ENCODE results near the gene SORCS2. TPM values are rescaled to one million over a fixed set of nuclear protein-coding genes. Genes with fewer than 3 reads are reported as not detected.

Gene SORCS2
- total and polyA plus RNA-seq, 4 donors, result 0.05 to 8.4 (median 1.8) TPM

DNA sequence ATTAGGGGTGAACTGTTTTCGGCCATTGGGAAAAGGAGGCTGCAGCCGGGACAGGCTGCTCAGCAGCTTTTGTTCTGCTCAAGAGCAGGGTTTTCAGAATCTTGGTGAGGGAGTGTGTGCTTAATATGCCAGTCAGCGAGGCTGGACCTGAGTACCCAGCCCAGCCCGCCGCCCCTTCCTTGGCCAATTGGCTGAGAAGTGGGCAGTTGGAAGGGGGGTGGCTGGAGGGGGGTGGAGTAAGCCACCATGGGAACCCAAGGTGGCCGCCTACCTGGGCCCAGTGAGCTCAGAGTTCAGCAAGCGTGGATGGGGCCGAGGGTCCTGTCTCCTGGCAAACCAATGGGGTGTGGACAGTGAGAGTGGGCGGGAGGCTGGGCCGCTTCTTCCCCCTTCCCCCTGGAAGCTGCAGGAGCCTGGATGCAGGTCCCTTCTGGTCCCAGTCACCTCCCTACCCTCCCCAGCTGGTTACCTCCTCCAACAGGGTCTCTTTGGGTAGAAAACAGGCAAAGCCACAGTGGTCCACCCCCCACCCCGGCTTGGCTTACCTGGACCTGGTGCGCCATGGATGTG, 52.5 kb downstream of the SORCS2 start:
- 87 to 92% methylated on average over 12 of the region's 12 CpGs for WGBS, 2 donors
- H3K4me3 ChIP-seq (ENCODE audit: low read length in 2 of 2), result no peak overlapping the region
- no peak overlapping the region for H3K27ac ChIP-seq (ENCODE audit: low read depth in 1 of 2, low read length in 2 of 2)
- no peaks in the 10 kb centered on the region for H3K27me3 ChIP-seq (ENCODE audit: control insufficient read depth in 1 of 2, insufficient read depth in 2 of 2, low read length in 1 of 2)
- no peaks in the 10 kb centered on the region for H3K9me3 ChIP-seq (ENCODE audit: control insufficient read depth, low read length)
- intact Hi-C loops (cut with DNase I), result no loop called here
- H3K4me1 ChIP-seq (ENCODE audit: control insufficient read depth in 1 of 2, insufficient read depth in 2 of 2, low read length in 2 of 2), result no peaks in the 10 kb centered on the region
- DNase-seq, result no peak
- ATAC-seq (ENCODE audit: low FRiP score), result no peak
- no peaks in the 10 kb centered on the region for H3K36me3 ChIP-seq (ENCODE audit: control insufficient read depth in 1 of 2, insufficient read depth in 2 of 2, low read length in 1 of 2)

DNA sequence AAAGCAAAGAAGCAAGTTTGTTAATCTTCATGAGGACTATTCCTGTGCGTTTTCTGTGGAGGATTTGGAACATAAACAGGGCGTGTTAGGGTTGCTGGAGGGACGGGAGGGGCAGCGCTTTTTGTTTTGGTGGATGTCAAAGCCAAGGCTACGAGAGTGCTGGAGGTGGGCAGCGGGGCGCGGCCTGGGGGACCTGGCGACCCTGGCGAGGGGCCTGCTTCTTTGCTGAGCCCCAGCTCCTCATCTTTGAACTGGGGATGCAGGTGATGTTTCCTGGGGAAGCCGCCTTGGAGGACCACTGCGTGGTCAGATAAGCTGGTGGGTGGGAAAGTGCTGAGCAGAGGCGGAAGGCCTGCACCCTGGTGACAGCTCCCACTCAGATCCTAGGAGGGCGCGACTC, 55.2 kb downstream of the SORCS2 start:
- intact Hi-C loops (cut with DNase I), result no loop called here
- Histone ChIP-seq H3K4me1 (ENCODE audit: control insufficient read depth in 1 of 2, insufficient read depth in 2 of 2, low read length in 2 of 2) (no peaks in the 10 kb centered on the region), H3K27ac (ENCODE audit: low read depth in 1 of 2, low read length in 2 of 2) (no peak overlapping the region), H3K4me3 (ENCODE audit: low read length in 2 of 2) (no peak overlapping the region), H3K27me3 (ENCODE audit: control insufficient read depth in 1 of 2, insufficient read depth in 2 of 2, low read length in 1 of 2) (no peaks in the 10 kb centered on the region), H3K36me3 (ENCODE audit: control insufficient read depth in 1 of 2, insufficient read depth in 2 of 2, low read length in 1 of 2) (no peaks in the 10 kb centered on the region), H3K9me3 (ENCODE audit: control insufficient read depth, low read length) (no peaks in the 10 kb centered on the region)
- DNase-seq (no peak), ATAC-seq (ENCODE audit: low FRiP score) (no peak)
- WGBS, 2 donors, result 95% methylated on average over 15 of the region's 15 CpGs

DNA sequence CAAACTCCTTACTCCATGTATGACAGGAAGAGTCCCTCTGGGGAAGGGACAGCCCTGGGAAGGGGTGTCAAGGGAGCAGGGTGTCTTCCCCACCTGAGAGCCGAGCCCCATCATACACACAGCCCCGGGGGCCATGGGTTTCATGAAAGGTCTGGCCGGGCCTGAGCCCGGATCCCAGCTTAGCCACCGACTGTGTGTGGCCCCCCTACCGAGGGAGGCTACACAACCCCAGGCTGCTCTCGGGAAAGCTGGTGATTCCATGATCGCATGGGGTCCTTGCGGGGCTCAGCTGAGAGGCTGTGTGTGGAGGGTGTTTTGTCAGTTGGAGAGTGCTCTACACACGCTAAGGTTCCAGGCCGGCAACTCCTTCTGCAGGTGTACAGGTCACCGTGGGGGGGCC, 55.6 kb downstream of the SORCS2 start:
- Histone ChIP-seq H3K4me3 (ENCODE audit: low read length in 2 of 2) (no peak overlapping the region), H3K27me3 (ENCODE audit: control insufficient read depth in 1 of 2, insufficient read depth in 2 of 2, low read length in 1 of 2) (no peaks in the 10 kb centered on the region), H3K27ac (ENCODE audit: low read depth in 1 of 2, low read length in 2 of 2) (no peak overlapping the region), H3K36me3 (ENCODE audit: control insufficient read depth in 1 of 2, insufficient read depth in 2 of 2, low read length in 1 of 2) (no peaks in the 10 kb centered on the region), H3K9me3 (ENCODE audit: control insufficient read depth, low read length) (no peaks in the 10 kb centered on the region), H3K4me1 (ENCODE audit: control insufficient read depth in 1 of 2, insufficient read depth in 2 of 2, low read length in 2 of 2) (no peaks in the 10 kb centered on the region)
- 87 to 92% methylated on average over 12 of the region's 12 CpGs for WGBS, 2 donors
- no peak for ATAC-seq (ENCODE audit: low FRiP score)
- intact Hi-C loops (cut with DNase I), result no loop called here
- no peak for DNase-seq

DNA sequence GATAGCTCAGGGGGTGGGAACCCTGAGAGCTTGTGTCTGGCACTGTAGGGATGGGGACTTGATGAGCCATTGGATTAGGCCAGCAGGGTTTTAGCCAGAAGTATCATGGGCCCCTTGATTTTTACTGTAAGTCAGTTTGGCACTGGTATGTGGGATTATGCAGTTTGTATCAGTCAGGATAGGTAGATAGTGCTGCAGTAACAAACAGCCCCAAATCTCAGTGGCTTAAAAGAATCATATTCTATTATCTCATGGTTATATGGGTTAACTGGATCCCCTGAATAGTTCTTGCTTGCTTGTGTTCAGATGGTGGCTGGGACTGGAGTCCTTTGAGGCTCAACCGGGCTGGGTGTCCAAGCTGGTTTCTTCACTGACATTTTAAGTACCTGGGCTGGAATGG, 56.5 kb downstream of the SORCS2 start:
- Histone ChIP-seq H3K9me3 (ENCODE audit: control insufficient read depth, low read length) (no peaks in the 10 kb centered on the region), H3K4me1 (ENCODE audit: control insufficient read depth in 1 of 2, insufficient read depth in 2 of 2, low read length in 2 of 2) (no peaks in the 10 kb centered on the region), H3K36me3 (ENCODE audit: control insufficient read depth in 1 of 2, insufficient read depth in 2 of 2, low read length in 1 of 2) (no peaks in the 10 kb centered on the region), H3K27me3 (ENCODE audit: control insufficient read depth in 1 of 2, insufficient read depth in 2 of 2, low read length in 1 of 2) (no peaks in the 10 kb centered on the region), H3K4me3 (ENCODE audit: low read length in 2 of 2) (no peak overlapping the region), H3K27ac (ENCODE audit: low read depth in 1 of 2, low read length in 2 of 2) (no peak overlapping the region)
- no peak for ATAC-seq (ENCODE audit: low FRiP score)
- no peak for DNase-seq
- WGBS, 2 donors, result 96 to 98% methylated on average over 1 of the region's 1 CpG
- intact Hi-C loops (cut with DNase I), result no loop called here

DNA sequence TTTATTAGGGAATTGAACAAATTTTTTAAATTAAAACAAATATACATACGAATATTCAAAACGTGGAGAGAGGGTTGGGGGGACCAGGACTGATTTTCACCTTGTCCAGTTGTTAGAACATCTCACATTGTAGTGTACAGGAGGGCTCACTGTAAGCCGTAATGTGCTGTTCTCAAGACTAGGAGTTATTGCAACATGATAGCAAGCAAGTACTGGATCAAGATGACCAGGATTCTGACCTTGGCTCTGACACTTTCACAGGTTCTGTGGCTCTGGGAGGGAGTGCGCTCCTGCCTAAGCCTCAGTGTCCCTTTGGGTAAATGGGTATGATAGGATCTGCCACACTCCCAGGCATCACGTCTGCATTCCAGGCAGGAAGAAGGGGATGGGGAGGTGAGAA, 59.0 kb downstream of the SORCS2 start:
- no peaks in the 10 kb centered on the region for H3K27me3 ChIP-seq (ENCODE audit: control insufficient read depth in 1 of 2, insufficient read depth in 2 of 2, low read length in 1 of 2)
- H3K4me1 ChIP-seq (ENCODE audit: control insufficient read depth in 1 of 2, insufficient read depth in 2 of 2, low read length in 2 of 2), result no peaks in the 10 kb centered on the region
- H3K4me3 ChIP-seq (ENCODE audit: low read length in 2 of 2), result no peak overlapping the region
- H3K36me3 ChIP-seq (ENCODE audit: control insufficient read depth in 1 of 2, insufficient read depth in 2 of 2, low read length in 1 of 2), result no peaks in the 10 kb centered on the region
- WGBS, 2 donors, result 90 to 93% methylated on average over 5 of the region's 5 CpGs
- ATAC-seq (ENCODE audit: low FRiP score), result no peak
- no peak overlapping the region for H3K27ac ChIP-seq (ENCODE audit: low read depth in 1 of 2, low read length in 2 of 2)
- intact Hi-C loops (cut with DNase I), result no loop called here
- no peak for DNase-seq
- no peaks in the 10 kb centered on the region for H3K9me3 ChIP-seq (ENCODE audit: control insufficient read depth, low read length)

DNA sequence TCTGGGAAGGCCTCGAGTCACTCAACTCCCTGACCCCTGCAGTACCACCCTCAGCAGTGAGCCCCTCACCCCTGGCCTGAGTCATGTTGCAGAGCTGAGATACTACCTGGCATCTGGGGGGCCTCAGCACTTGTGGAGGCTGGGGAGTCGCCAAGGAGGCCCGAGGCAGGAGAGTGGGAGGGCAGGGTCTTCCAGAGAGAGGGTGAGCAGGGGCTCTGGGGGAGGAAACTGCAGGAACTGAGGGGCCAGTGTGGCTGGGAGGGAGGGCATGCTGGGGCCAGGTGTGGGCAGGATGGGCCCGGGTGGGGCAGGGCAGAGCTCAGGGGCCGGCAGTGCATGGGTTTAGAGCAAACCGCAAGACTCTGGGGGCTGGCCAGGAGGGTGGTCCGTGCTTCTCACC, 59.7 kb downstream of the SORCS2 start:
- no peak for DNase-seq
- no peak overlapping the region for H3K4me3 ChIP-seq (ENCODE audit: low read length in 2 of 2)
- intact Hi-C loops (cut with DNase I), result no loop called here
- ATAC-seq (ENCODE audit: low FRiP score), result no peak
- H3K4me1 ChIP-seq (ENCODE audit: control insufficient read depth in 1 of 2, insufficient read depth in 2 of 2, low read length in 2 of 2), result no peaks in the 10 kb centered on the region
- 90 to 92% methylated on average over 7 of the region's 7 CpGs for WGBS, 2 donors
- H3K27me3 ChIP-seq (ENCODE audit: control insufficient read depth in 1 of 2, insufficient read depth in 2 of 2, low read length in 1 of 2), result no peaks in the 10 kb centered on the region
- H3K27ac ChIP-seq (ENCODE audit: low read depth in 1 of 2, low read length in 2 of 2), result no peak overlapping the region
- H3K36me3 ChIP-seq (ENCODE audit: control insufficient read depth in 1 of 2, insufficient read depth in 2 of 2, low read length in 1 of 2), result no peaks in the 10 kb centered on the region
- H3K9me3 ChIP-seq (ENCODE audit: control insufficient read depth, low read length), result no peaks in the 10 kb centered on the region

DNA sequence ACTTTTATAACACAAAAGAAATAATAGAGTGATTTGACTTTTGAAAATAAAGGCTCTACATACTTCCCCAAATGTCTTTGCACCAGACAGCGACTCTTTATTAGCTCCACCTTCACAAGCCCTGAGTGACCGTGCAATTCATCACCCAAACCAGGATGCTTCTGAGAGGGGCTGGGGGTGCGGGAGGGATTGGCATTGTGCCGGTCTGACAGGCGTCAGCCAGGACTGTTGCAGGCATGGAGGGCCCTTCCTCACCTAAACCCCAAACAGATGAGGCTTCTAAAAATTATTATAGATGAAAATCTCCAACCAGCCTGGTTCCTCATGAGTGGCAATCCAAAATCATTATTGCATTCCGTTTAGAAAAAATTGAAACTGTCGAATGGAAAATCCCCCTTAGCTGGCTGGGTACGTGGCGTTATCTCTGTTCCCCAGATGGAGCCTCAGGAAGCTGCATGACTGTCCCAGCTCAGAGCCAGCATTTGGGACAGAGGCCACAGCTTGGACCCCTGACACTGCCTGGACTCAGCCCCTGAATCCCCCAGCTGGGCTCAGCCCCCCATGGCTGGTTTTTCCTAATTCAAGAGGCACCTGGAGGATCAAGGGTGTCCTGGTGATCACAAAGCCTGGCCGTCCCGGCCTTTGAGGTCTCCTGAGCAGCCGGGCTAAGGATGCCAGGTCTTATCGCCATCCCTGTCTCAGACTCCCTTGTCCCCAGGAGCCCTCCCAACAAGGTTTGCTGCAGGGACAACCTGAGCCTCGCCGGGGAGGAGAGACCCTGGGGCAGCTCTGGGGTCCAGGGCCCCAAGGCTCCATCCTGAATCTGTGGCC, 60.4 kb downstream of the SORCS2 start:
- 91 to 92% methylated on average over 15 of the region's 15 CpGs for WGBS, 2 donors
- Histone ChIP-seq H3K4me3 (ENCODE audit: low read length in 2 of 2) (no peak overlapping the region), H3K27me3 (ENCODE audit: control insufficient read depth in 1 of 2, insufficient read depth in 2 of 2, low read length in 1 of 2) (no peaks in the 10 kb centered on the region), H3K4me1 (ENCODE audit: control insufficient read depth in 1 of 2, insufficient read depth in 2 of 2, low read length in 2 of 2) (no peaks in the 10 kb centered on the region), H3K9me3 (ENCODE audit: control insufficient read depth, low read length) (no peaks in the 10 kb centered on the region), H3K27ac (ENCODE audit: low read depth in 1 of 2, low read length in 2 of 2) (no peak overlapping the region), H3K36me3 (ENCODE audit: control insufficient read depth in 1 of 2, insufficient read depth in 2 of 2, low read length in 1 of 2) (no peaks in the 10 kb centered on the region)
- intact Hi-C loops (cut with DNase I), result no loop called here
- ATAC-seq (ENCODE audit: low FRiP score) (no peak), DNase-seq (no peak)

DNA sequence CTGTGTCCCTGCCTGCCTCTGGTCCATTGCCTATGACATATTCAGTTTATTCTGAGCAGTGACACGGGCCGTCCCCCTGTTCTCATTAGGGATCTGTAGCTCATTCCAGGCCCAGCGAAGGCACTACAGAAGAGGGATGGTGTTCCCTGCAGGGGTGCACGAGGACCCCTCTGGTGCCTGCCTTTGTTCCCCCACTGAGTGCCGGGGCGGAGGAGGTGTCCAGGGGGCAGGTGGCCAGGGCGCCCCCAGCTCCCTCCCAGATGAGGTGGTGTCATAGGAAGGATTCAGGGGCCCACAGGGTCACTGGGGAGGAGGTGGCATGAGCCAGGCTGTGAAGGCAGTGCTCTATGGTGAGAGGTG, 61.0 kb downstream of the SORCS2 start:
- Histone ChIP-seq H3K27me3 (ENCODE audit: control insufficient read depth in 1 of 2, insufficient read depth in 2 of 2, low read length in 1 of 2) (no peaks in the 10 kb centered on the region), H3K9me3 (ENCODE audit: control insufficient read depth, low read length) (no peaks in the 10 kb centered on the region), H3K4me3 (ENCODE audit: low read length in 2 of 2) (no peak overlapping the region), H3K4me1 (ENCODE audit: control insufficient read depth in 1 of 2, insufficient read depth in 2 of 2, low read length in 2 of 2) (no peaks in the 10 kb centered on the region), H3K36me3 (ENCODE audit: control insufficient read depth in 1 of 2, insufficient read depth in 2 of 2, low read length in 1 of 2) (no peaks in the 10 kb centered on the region), H3K27ac (ENCODE audit: low read depth in 1 of 2, low read length in 2 of 2) (no peak overlapping the region)
- intact Hi-C loops (cut with DNase I), result no loop called here
- ATAC-seq (ENCODE audit: low FRiP score) (no peak), DNase-seq (no peak)
- WGBS, 2 donors, result 95 to 100% methylated on average over 7 of the region's 7 CpGs

DNA sequence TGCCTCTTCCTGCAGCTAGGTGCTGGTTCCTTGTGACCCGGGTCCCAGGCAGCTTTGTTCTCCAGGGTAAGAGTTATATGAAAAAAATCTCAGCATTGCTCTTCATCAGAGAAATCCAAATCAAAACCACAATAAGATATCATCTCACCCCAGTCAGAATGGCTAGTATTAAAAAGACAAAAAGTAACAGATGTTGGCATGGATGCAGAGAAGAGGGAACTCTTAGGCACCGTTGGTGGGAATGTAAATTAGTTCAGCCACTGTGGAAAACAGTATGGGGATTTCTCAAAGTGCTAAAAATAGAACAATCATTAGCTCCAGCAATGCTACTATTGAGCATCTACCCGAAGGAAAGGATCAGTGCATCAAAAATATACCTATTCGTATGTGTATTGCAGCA, 61.5 kb downstream of the SORCS2 start:
- H3K9me3 ChIP-seq (ENCODE audit: control insufficient read depth, low read length), result no peaks in the 10 kb centered on the region
- 93 to 98% methylated on average over 4 of the region's 4 CpGs for WGBS, 2 donors
- no peak overlapping the region for H3K4me3 ChIP-seq (ENCODE audit: low read length in 2 of 2)
- ATAC-seq (ENCODE audit: low FRiP score), result no peak
- no peaks in the 10 kb centered on the region for H3K27me3 ChIP-seq (ENCODE audit: control insufficient read depth in 1 of 2, insufficient read depth in 2 of 2, low read length in 1 of 2)
- intact Hi-C loops (cut with DNase I), result no loop called here
- H3K36me3 ChIP-seq (ENCODE audit: control insufficient read depth in 1 of 2, insufficient read depth in 2 of 2, low read length in 1 of 2), result no peaks in the 10 kb centered on the region
- H3K27ac ChIP-seq (ENCODE audit: low read depth in 1 of 2, low read length in 2 of 2), result no peak overlapping the region
- no peak for DNase-seq
- H3K4me1 ChIP-seq (ENCODE audit: control insufficient read depth in 1 of 2, insufficient read depth in 2 of 2, low read length in 2 of 2), result no peaks in the 10 kb centered on the region

Data from aorta (tissue), 5 donors.